Activated CD4-positive, alpha-beta memory T cell treated with anti-CD3 and anti-CD28 coated beads, Interleukin-2, amount 10 ng/mL, durations not matched to agents 7 days and 5 days (primary cell): Measurements from ENCODE around the gene EDAR. TPM values are rescaled to one million over a fixed set of nuclear protein-coding genes. Genes with fewer than 3 reads are reported as not detected.

Source experiments
- CTCF ChIA-PET: fragments of 350-600 bp; sonication (Branson Sonifier 250); formaldehyde crosslinking; loops from one replicate; lab custom pipeline; 2021; ENCODE audit warnings: antibody characterized with exemption, inconsistent platforms; lab: Charles Lee
- POLR2A ChIA-PET: fragments of 350-600 bp; sonication (Branson Sonifier 250); formaldehyde crosslinking; loops from one replicate; lab custom pipeline; 2021; ENCODE audit warnings: antibody characterized with exemption; lab: Charles Lee
- DNase-seq: peaks from one replicate; pipeline ENCODE4 v3.0.0-alpha.2; 2020
- H3K27ac Mint-ChIP-seq: one replicate; pipeline ENCODE4 v1.8.0; 2021; ENCODE audit warnings: mild to moderate bottlenecking, mixed read lengths
- H3K27me3 Mint-ChIP-seq: one replicate; pipeline ENCODE4 v1.8.0; 2021; ENCODE audit warnings: mixed read lengths
- H3K36me3 Mint-ChIP-seq: one replicate; pipeline ENCODE4 v1.8.0; 2021; ENCODE audit warnings: low read depth, mixed read lengths
- H3K4me1 Mint-ChIP-seq: one replicate; pipeline ENCODE4 v1.8.0; 2021; ENCODE audit warnings: mixed read lengths
- H3K4me3 Mint-ChIP-seq: one replicate; pipeline ENCODE4 v1.8.0; 2021; ENCODE audit warnings: mild to moderate bottlenecking, mixed read lengths
- H3K9me3 Mint-ChIP-seq: one replicate; pipeline ENCODE4 v1.8.0; 2021; ENCODE audit warnings: mixed read lengths
- total RNA-seq, 2 experiments: library from RNA; stranded (reverse); gene quantifications; one replicate each; pipeline ENCODE4 v1.2.3, GENCODE V29; 2021

Gene EDAR
- total RNA-seq, 2 experiments from 2014 or later, result not detected

- H3K27me3 Mint-ChIP-seq, result peaks cover 4% of the 10 kb centered on the region
- CTCF ChIA-PET, result no interaction called here
- no peaks in the 10 kb centered on the region for H3K9me3 Mint-ChIP-seq
- no peaks in the 10 kb centered on the region for H3K4me1 Mint-ChIP-seq
- H3K36me3 Mint-ChIP-seq, result no peaks in the 10 kb centered on the region
- no peak overlapping the region for H3K4me3 Mint-ChIP-seq
- no peak for DNase-seq
- POLR2A ChIA-PET, result no interaction called here
- H3K27ac Mint-ChIP-seq, result no peak overlapping the region
Observed at GRCh38 chr2:109020217-109020637, 31.2 kb upstream of the EDAR start.

GRCh38 chr2:109018452-109018851 is 29.4 kb upstream of the EDAR start:
- ChIA-PET POLR2A (no interaction called here), CTCF (no interaction called here)
- Mint-ChIP-seq H3K4me1 (no peaks in the 10 kb centered on the region), H3K36me3 (no peaks in the 10 kb centered on the region), H3K27me3 (peaks cover 4% of the 10 kb centered on the region), H3K9me3 (no peaks in the 10 kb centered on the region), H3K27ac (no peak overlapping the region), H3K4me3 (no peak overlapping the region)
- DNase-seq, result no peak

GRCh38 chr2:109017017-109017416 is 28.0 kb upstream of the EDAR start:
- ChIA-PET CTCF (no interaction called here), POLR2A (no interaction called here)
- no peaks in the 10 kb centered on the region for H3K4me1 Mint-ChIP-seq
- H3K27ac Mint-ChIP-seq, result no peak overlapping the region
- peaks cover 4% of the 10 kb centered on the region for H3K27me3 Mint-ChIP-seq
- no peaks in the 10 kb centered on the region for H3K36me3 Mint-ChIP-seq
- no peaks in the 10 kb centered on the region for H3K9me3 Mint-ChIP-seq
- no peak overlapping the region for H3K4me3 Mint-ChIP-seq
- no peak for DNase-seq

GRCh38 chr2:109016376-109016775 is 27.4 kb upstream of the EDAR start:
- CTCF ChIA-PET, result no interaction called here
- no peaks in the 10 kb centered on the region for H3K9me3 Mint-ChIP-seq
- H3K36me3 Mint-ChIP-seq, result no peaks in the 10 kb centered on the region
- no peak overlapping the region for H3K27ac Mint-ChIP-seq
- POLR2A ChIA-PET, result no interaction called here
- no peaks in the 10 kb centered on the region for H3K4me1 Mint-ChIP-seq
- peaks cover 4% of the 10 kb centered on the region for H3K27me3 Mint-ChIP-seq
- DNase-seq, result no peak
- no peak overlapping the region for H3K4me3 Mint-ChIP-seq

- no peak overlapping the region for H3K27ac Mint-ChIP-seq
- H3K4me1 Mint-ChIP-seq, result no peaks in the 10 kb centered on the region
- H3K4me3 Mint-ChIP-seq, result no peak overlapping the region
- H3K9me3 Mint-ChIP-seq, result no peaks in the 10 kb centered on the region
- peaks cover 4% of the 10 kb centered on the region for H3K27me3 Mint-ChIP-seq
- ChIA-PET POLR2A (no interaction called here), CTCF (no interaction called here)
- DNase-seq, result no peak
- H3K36me3 Mint-ChIP-seq, result no peaks in the 10 kb centered on the region
Observed at GRCh38 chr2:109014476-109014875, 25.5 kb upstream of the EDAR start.

- no peaks in the 10 kb centered on the region for H3K9me3 Mint-ChIP-seq
- no peak overlapping the region for H3K27ac Mint-ChIP-seq
- POLR2A ChIA-PET, result no interaction called here
- no peak overlapping the region for H3K4me3 Mint-ChIP-seq
- no peaks in the 10 kb centered on the region for H3K27me3 Mint-ChIP-seq
- H3K36me3 Mint-ChIP-seq, result no peaks in the 10 kb centered on the region
- H3K4me1 Mint-ChIP-seq, result no peaks in the 10 kb centered on the region
- DNase-seq, result no peak
- CTCF ChIA-PET, result no interaction called here
Observed at GRCh38 chr2:109013051-109013450, 24.0 kb upstream of the EDAR start.

GRCh38 chr2:109009920-109010610 is 21.0 kb upstream of the EDAR start:
- Mint-ChIP-seq H3K9me3 (no peaks in the 10 kb centered on the region), H3K4me3 (no peak overlapping the region), H3K4me1 (no peaks in the 10 kb centered on the region), H3K36me3 (no peaks in the 10 kb centered on the region), H3K27ac (no peak overlapping the region), H3K27me3 (no peaks in the 10 kb centered on the region)
- ChIA-PET POLR2A (no interaction called here), CTCF (no interaction called here)
- DNase-seq, result no peak

- CTCF ChIA-PET, result no interaction called here
- H3K27me3 Mint-ChIP-seq, result no peaks in the 10 kb centered on the region
- no peak for DNase-seq
- H3K36me3 Mint-ChIP-seq, result no peaks in the 10 kb centered on the region
- no peak overlapping the region for H3K4me3 Mint-ChIP-seq
- H3K9me3 Mint-ChIP-seq, result no peaks in the 10 kb centered on the region
- no peaks in the 10 kb centered on the region for H3K4me1 Mint-ChIP-seq
- no peak overlapping the region for H3K27ac Mint-ChIP-seq
- POLR2A ChIA-PET, result interaction anchor here (0.9 kb wide), 1 partner anchor 25 kb away, joined by 3 read pairs; no protein-coding TSS in a partner anchor
Observed at GRCh38 chr2:109006971-109007370, 18.0 kb upstream of the EDAR start.

GRCh38 chr2:109005686-109006204 is 16.7 kb upstream of the EDAR start:
- Mint-ChIP-seq H3K36me3 (no peaks in the 10 kb centered on the region), H3K4me1 (no peaks in the 10 kb centered on the region), H3K27ac (no peak overlapping the region), H3K27me3 (no peaks in the 10 kb centered on the region), H3K9me3 (no peaks in the 10 kb centered on the region), H3K4me3 (no peak overlapping the region)
- DNase-seq, result no peak
- POLR2A ChIA-PET, result no interaction called here
- CTCF ChIA-PET, result no interaction called here

GRCh38 chr2:109001201-109001600 is 12.2 kb upstream of the EDAR start:
- Mint-ChIP-seq H3K27ac (no peak overlapping the region), H3K4me1 (no peaks in the 10 kb centered on the region), H3K4me3 (no peak overlapping the region), H3K27me3 (no peaks in the 10 kb centered on the region), H3K36me3 (no peaks in the 10 kb centered on the region), H3K9me3 (no peaks in the 10 kb centered on the region)
- ChIA-PET POLR2A (no interaction called here), CTCF (interaction anchor here (0.6 kb wide), 1 partner anchor 25 kb away, joined by 3 read pairs; no protein-coding TSS in a partner anchor)
- DNase-seq, result no peak

- CTCF ChIA-PET, result no interaction called here
- Mint-ChIP-seq H3K27me3 (no peaks in the 10 kb centered on the region), H3K27ac (no peak overlapping the region), H3K36me3 (no peaks in the 10 kb centered on the region), H3K4me3 (no peak overlapping the region), H3K9me3 (no peaks in the 10 kb centered on the region), H3K4me1 (no peaks in the 10 kb centered on the region)
- no peak for DNase-seq
- POLR2A ChIA-PET, result no interaction called here
Observed at GRCh38 chr2:109000738-109001137, 11.7 kb upstream of the EDAR start.

GRCh38 chr2:108998911-108999310 is 9.9 kb upstream of the EDAR start:
- ChIA-PET POLR2A (no interaction called here), CTCF (no interaction called here)
- H3K27ac Mint-ChIP-seq, result no peak overlapping the region
- no peaks in the 10 kb centered on the region for H3K36me3 Mint-ChIP-seq
- no peaks in the 10 kb centered on the region for H3K9me3 Mint-ChIP-seq
- H3K27me3 Mint-ChIP-seq, result no peaks in the 10 kb centered on the region
- no peak overlapping the region for H3K4me3 Mint-ChIP-seq
- no peak for DNase-seq
- no peaks in the 10 kb centered on the region for H3K4me1 Mint-ChIP-seq

- ChIA-PET CTCF (no interaction called here), POLR2A (no interaction called here)
Observed at GRCh38 chr2:108994178-108994577, 5.2 kb upstream of the EDAR start.

More at GRCh38 chr2:108994178-108994577, 5.2 kb upstream of the EDAR start:
- H3K4me1 Mint-ChIP-seq, result peaks cover 1% of the 10 kb centered on the region
- no peaks in the 10 kb centered on the region for H3K36me3 Mint-ChIP-seq
- no peak for DNase-seq
- H3K9me3 Mint-ChIP-seq, result no peaks in the 10 kb centered on the region
- H3K27me3 Mint-ChIP-seq, result peaks cover 5% of the 10 kb centered on the region
- H3K27ac Mint-ChIP-seq, result no peak overlapping the region
- H3K4me3 Mint-ChIP-seq, result no peak overlapping the region
